IPS DF 6.9 (cell line): ENCODE results near the gene ICAM2.

Experiments used
- DNase-seq: peaks from one replicate; pipeline ENCODE4 v3.0.0-alpha.2; 2013; ENCODE audit warnings: low read depth, low spot score
- H3K27ac ChIP-seq: one replicate; pipeline ENCODE4 v1.5.1; 2013; ENCODE audit warnings: low read length, control low read depth
- H3K27me3 ChIP-seq: 2 replicates; pipeline ENCODE4 v1.6.1; 2013; ENCODE audit warnings: mild to moderate bottlenecking, low read length; ENCODE audit not compliant: control insufficient read depth, insufficient read depth
- H3K36me3 ChIP-seq: 2 replicates; pipeline ENCODE4 v1.6.1; 2013; ENCODE audit warnings: low read length; ENCODE audit not compliant: control insufficient read depth, insufficient read depth
- H3K4me1 ChIP-seq: 2 replicates; pipeline ENCODE4 v1.6.1; 2013; ENCODE audit warnings: low read length; ENCODE audit not compliant: control insufficient read depth, insufficient read depth
- H3K4me3 ChIP-seq: 2 replicates; pipeline ENCODE4 v1.5.1; 2013; ENCODE audit warnings: mild to moderate bottlenecking, low read length
- H3K9me3 ChIP-seq: 2 replicates; pipeline ENCODE4 v1.6.1; 2013; ENCODE audit warnings: low read length, inconsistent platforms; ENCODE audit not compliant: control insufficient read depth, insufficient read depth
- WGBS: extraction: QIAGEN DNeasy Blood & Tissue Kit; methylation state at CpG from one replicate; pipeline ENCODE4 v1.1.7; 2013; ENCODE audit warnings: mixed read lengths, missing lambda C conversion rate; ENCODE audit not compliant: insufficient read length, insufficient coverage; 5-methylcytosine and 5-hydroxymethylcytosine counted together

ICAM2 gene

DNA sequence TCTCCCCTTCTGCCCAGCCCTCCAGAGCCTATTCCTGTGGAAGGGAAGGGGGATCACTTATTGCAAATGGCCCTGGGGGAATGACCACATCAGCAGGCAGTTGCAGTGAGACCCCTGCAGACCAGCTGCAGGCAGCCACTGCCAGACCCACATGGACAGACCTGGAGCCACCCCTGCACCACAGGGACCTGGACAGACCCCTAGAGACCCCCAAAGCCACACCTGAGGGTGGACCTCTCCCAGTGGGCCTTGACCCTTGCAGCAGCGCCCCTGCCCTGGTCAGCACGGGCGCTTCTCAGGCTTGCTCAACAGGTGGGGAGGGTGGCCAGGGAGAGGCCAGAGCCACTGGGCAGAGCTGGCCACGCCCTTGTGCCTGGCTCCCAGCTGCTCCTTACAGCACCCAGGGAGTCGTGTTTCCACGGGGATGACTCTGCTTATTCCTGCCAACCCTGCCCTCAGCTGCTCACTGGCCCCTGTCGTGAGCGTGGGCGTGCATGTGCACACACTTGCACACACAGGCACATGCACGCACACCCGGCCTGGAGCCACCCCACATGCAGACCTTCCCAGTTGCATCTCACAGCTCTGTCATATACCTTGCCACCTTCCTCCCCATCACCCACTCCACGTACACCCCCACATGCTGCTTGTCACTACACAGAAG lies 46.4 kb downstream of the ICAM2 start:
- no peak for DNase-seq
- Histone ChIP-seq H3K27ac (no peak overlapping the region), H3K27me3 (no peaks in the 10 kb centered on the region)

DNA sequence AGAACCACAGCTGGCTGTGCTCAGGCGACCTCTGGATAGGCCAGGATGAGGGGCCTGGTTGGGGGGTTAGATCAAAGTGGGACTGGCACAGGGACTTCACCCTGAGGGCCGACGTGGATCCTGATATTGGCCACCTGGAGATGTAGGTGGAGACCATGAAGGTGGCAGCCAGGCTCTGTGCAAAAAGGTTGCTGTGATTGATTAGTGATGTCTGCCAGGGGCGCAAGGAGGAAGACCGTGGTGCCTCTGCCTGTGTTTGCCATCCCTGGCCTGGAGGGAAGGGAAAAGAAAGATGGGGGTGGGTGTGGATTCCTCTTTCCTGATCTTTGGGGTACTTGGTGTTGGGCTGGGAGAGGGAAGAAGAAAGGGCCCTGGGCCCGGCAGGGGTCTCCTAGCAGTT lies 47.2 kb downstream of the ICAM2 start:
- DNase-seq, result no peak
- H3K36me3 ChIP-seq, result no peaks in the 10 kb centered on the region
- no CpG with 5 or more reads among the region's 6 CpGs for WGBS
- H3K4me3 ChIP-seq, result no peak overlapping the region
- no peak overlapping the region for H3K27ac ChIP-seq
- no peaks in the 10 kb centered on the region for H3K4me1 ChIP-seq
- no peaks in the 10 kb centered on the region for H3K27me3 ChIP-seq
- H3K9me3 ChIP-seq, result no peaks in the 10 kb centered on the region

More for the DNA sequence above, 46.4 kb downstream of the ICAM2 start:
- Histone ChIP-seq H3K4me3 (no peak overlapping the region), H3K9me3 (no peaks in the 10 kb centered on the region), H3K36me3 (no peaks in the 10 kb centered on the region), H3K4me1 (no peaks in the 10 kb centered on the region)
- WGBS, result no CpG with 5 or more reads among the region's 12 CpGs

DNA sequence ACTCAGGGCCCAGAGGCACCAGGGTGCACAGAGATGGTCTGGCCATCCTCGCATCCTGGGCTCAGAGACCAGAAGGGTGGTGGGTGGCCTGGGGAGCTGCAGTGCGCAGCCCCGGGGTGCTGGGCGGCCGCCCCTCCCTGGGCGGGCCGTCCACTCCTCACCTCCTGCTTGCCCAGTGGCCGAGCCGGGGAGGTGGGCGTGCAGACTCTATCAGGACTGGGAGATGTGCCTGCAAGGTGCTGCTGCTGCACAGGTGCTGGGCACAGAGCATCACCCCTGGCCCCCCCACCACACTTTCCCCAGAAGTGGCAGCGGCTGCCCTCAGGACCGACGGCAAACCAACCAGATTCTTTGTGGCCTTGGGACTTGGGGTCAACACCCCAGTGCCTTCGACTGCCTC lies 47.6 kb downstream of the ICAM2 start, which contains the start of gene SCN4A:
SCN4A (minus strand) TSS at position 123 of the 400 bp plus-strand sequence; CDS start at position 46, 77 bp downstream.
- DNase-seq, result no peak
- Histone ChIP-seq H3K27ac (no peak within 1 kb of the TSS), H3K4me1 (no peaks in the 10 kb centered on the region), H3K36me3 (no peaks in the 10 kb centered on the region), H3K9me3 (no peaks in the 10 kb centered on the region), H3K4me3 (no peak within 1 kb of the TSS), H3K27me3 (no peaks in the 10 kb centered on the region)
- no CpG with 5 or more reads among the region's 14 CpGs for WGBS

GRCh38 chr17:63969278-63969677 lies 51.2 kb downstream of the ICAM2 start:
- no peak overlapping the region for H3K4me3 ChIP-seq
- WGBS, result no CpG with 5 or more reads among the region's 10 CpGs
- no peaks in the 10 kb centered on the region for H3K36me3 ChIP-seq
- H3K27me3 ChIP-seq, result no peaks in the 10 kb centered on the region
- no peaks in the 10 kb centered on the region for H3K4me1 ChIP-seq
- DNase-seq, result no peak
- H3K27ac ChIP-seq, result no peak overlapping the region
- H3K9me3 ChIP-seq, result no peaks in the 10 kb centered on the region

DNA sequence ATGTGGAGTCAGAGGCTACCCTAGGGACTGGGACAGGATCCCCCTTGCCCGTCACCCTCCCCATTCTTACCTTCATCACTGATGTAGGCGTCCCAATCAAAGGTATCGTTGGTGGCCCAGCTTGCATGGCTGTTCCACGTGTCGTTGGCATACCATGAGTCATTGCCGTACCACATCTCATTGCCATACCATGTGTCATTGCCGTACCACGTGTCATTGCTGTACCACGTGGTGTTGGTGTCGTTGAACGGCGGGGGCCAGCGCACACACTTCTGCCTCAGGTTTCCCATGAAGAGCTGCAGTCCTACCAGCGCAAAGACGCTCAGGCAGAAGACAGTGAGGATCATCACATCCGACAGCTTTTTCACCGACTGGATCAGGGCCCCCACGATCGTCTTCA lies 52.5 kb downstream of the ICAM2 start:
- Histone ChIP-seq H3K27me3 (no peaks in the 10 kb centered on the region), H3K27ac (no peak overlapping the region), H3K4me1 (no peaks in the 10 kb centered on the region; the same call in 1 of the 2 replicates), H3K9me3 (no peaks in the 10 kb centered on the region), H3K4me3 (no peak overlapping the region), H3K36me3 (no peaks in the 10 kb centered on the region)
- no CpG with 5 or more reads among the region's 19 CpGs for WGBS
- no peak for DNase-seq

- WGBS, result no CpG with 5 or more reads among the region's 11 CpGs
- Histone ChIP-seq H3K27ac (no peak overlapping the region), H3K4me1 (peaks cover 4% of the 10 kb centered on the region), H3K36me3 (no peaks in the 10 kb centered on the region), H3K9me3 (no peaks in the 10 kb centered on the region), H3K4me3 (no peak overlapping the region), H3K27me3 (no peaks in the 10 kb centered on the region)
- no peak for DNase-seq
These were observed 53.7 kb downstream of the ICAM2 start for GRCh38 chr17:63966646-63967264.

DNA sequence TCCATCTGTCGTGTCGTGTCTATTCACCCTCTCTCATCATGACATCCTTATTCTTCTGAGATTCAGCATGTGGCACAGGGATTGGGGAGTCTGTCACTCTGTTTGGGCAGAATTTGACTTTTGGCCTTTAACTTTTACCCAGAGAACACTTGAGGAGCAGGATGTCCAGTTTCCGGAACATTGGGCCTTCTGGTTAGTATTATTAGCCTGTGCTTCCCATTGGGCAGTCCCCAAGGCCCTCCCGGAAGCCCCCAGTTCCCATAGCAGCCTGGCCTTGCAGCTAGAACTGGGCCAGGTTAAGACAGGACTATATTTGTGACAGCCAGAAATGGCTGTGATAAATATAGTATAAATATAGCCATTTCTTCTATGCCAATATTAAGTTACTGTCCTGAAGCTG lies 57.3 kb downstream of the ICAM2 start:
- Histone ChIP-seq H3K9me3 (no peaks in the 10 kb centered on the region), H3K27ac (no peak overlapping the region), H3K36me3 (no peaks in the 10 kb centered on the region), H3K27me3 (no peaks in the 10 kb centered on the region), H3K4me3 (no peak overlapping the region), H3K4me1 (peaks cover 9% of the 10 kb centered on the region)
- WGBS, result no CpG with 5 or more reads among the region's 4 CpGs
- DNase-seq, result no peak

DNA sequence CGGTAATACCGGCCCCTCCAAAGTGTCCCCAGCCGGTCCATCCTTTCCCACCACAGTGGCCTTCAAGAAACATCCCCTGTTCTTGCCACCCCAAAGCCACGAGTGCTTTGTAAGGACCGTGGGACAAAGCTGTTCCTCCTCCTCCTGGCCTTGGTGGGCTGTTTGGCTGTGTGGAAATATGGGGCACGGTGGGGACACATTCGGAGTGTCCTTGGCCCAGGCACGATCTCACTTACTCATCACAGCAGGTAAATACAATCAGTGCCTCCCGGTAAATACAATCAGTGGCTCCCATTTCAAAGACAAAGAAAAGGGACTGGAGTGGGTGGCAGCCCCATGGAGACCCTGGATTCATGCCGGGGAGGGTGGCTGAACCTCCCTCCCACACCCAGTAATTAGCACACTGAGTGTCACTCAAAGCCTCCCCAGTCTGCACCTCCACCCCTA lies 58.1 kb downstream of the ICAM2 start:
- Histone ChIP-seq H3K4me3 (no peak overlapping the region), H3K36me3 (no peaks in the 10 kb centered on the region), H3K4me1 (peaks cover 9% of the 10 kb centered on the region), H3K9me3 (no peaks in the 10 kb centered on the region), H3K27me3 (no peaks in the 10 kb centered on the region), H3K27ac (no peak overlapping the region)
- no peak for DNase-seq
- no CpG with 5 or more reads among the region's 10 CpGs for WGBS

DNA sequence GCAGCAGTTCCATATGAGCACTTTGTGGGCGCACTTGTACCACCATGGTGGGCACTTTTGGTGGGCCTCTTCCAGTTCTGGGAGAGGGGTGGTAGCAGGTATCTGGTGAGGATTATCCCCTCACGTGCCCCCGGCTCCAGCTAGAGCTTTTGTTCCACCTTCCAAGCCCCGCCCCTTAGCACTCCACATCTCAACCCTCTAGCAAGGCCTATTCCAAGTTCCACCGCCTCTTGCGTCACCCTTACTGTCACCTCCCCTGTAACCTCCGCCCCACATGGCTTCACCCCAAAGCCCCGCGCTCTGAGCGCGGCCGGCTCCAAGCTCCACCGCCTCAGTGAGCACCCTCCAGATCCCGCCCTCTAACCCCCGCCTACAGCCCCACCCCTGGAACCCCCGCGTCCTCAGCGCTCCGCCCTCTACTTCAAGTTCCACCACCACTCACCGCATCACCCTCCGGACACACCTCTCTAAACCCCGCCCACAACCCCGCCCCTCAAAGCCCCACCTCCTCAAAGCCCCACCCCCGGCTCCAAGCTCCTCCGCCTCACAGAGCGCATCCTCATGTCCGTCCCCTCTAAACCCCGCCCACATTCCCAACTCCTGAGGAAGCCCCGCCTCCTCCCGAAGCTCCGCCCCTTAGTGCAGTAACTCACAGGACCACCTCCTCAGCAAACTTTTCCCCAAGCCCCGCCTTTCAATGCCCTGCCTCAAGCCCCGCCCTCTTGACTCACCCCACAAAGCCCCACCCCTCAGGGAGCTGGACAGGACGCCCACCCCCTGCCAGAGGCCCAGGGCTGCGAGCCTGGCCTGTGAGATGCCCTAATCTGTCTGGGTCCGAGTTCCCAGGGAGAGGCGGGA lies 58.8 kb downstream of the ICAM2 start:
- peak; percentile 94 for DNase-seq
- H3K27me3 ChIP-seq, result no peaks in the 10 kb centered on the region
- peaks cover 9% of the 10 kb centered on the region for H3K4me1 ChIP-seq
- peak overlapping the region; percentile 13; the same call in 1 of the 2 replicates for H3K4me3 ChIP-seq
- no peaks in the 10 kb centered on the region for H3K36me3 ChIP-seq
- no CpG with 5 or more reads among the region's 37 CpGs for WGBS
- H3K9me3 ChIP-seq, result no peaks in the 10 kb centered on the region
- no peak overlapping the region for H3K27ac ChIP-seq

GRCh38 chr17:63960430-63960829 lies 60.0 kb downstream of the ICAM2 start:
- Histone ChIP-seq H3K4me1 (peaks cover 9% of the 10 kb centered on the region), H3K9me3 (no peaks in the 10 kb centered on the region), H3K27me3 (no peaks in the 10 kb centered on the region), H3K4me3 (no peak overlapping the region), H3K27ac (no peak overlapping the region), H3K36me3 (no peaks in the 10 kb centered on the region)
- WGBS, result no CpG with 5 or more reads among the region's 7 CpGs
- no peak for DNase-seq
